Activated CD4-positive, CD25-positive, alpha-beta regulatory T cell treated with anti-CD3 and anti-CD28 coated beads, Interleukin-2, amount 50 U/mL, for 72 hours (primary cell): ENCODE data around the gene TTC7B.

Experiments used
- DNase-seq: peaks from one replicate; pipeline ENCODE4 v3.0.0; 2021

TTC7B gene

GRCh38 chr14:90571149-90571947 lies 244.9 kb downstream of the TTC7B start:
- DNase-seq = no peak

- DNase-seq = no peak
Measured at GRCh38 chr14:90570461-90570860, 245.8 kb downstream of the TTC7B start.

- no peak for DNase-seq
Measured at GRCh38 chr14:90569606-90570387, 246.4 kb downstream of the TTC7B start.

GRCh38 chr14:90569201-90569600 lies 247.0 kb downstream of the TTC7B start:
- no peak for DNase-seq

- no peak for DNase-seq
Measured at GRCh38 chr14:90568405-90568804, 247.8 kb downstream of the TTC7B start.

- no peak for DNase-seq
Measured at GRCh38 chr14:90567991-90568390, 248.2 kb downstream of the TTC7B start.

GRCh38 chr14:90567191-90567590 lies 249.0 kb downstream of the TTC7B start:
- no peak for DNase-seq

GRCh38 chr14:90566481-90566880 lies 249.7 kb downstream of the TTC7B start:
- no peak for DNase-seq

- no peak for DNase-seq
Measured at GRCh38 chr14:90564496-90564895, 251.7 kb downstream of the TTC7B start.

- no peak for DNase-seq
Measured at GRCh38 chr14:90562652-90563051, 253.6 kb downstream of the TTC7B start.

GRCh38 chr14:90561920-90562319 lies 254.3 kb downstream of the TTC7B start:
- DNase-seq = no peak

- no peak for DNase-seq
Measured at GRCh38 chr14:90560991-90561390, 255.2 kb downstream of the TTC7B start.

GRCh38 chr14:90560558-90560957 lies 255.7 kb downstream of the TTC7B start:
- no peak for DNase-seq

- no peak for DNase-seq
Measured at GRCh38 chr14:90559811-90560492, 256.3 kb downstream of the TTC7B start.

GRCh38 chr14:90558983-90559590 lies 257.1 kb downstream of the TTC7B start:
- no peak for DNase-seq

GRCh38 chr14:90558041-90558982 lies 257.9 kb downstream of the TTC7B start:
- DNase-seq = no peak

- no peak for DNase-seq
Measured at GRCh38 chr14:90557516-90557915, 258.7 kb downstream of the TTC7B start.

- no peak for DNase-seq
Measured at GRCh38 chr14:90556666-90557450, 259.4 kb downstream of the TTC7B start.

GRCh38 chr14:90556012-90556477 lies 260.2 kb downstream of the TTC7B start:
- no peak for DNase-seq

GRCh38 chr14:90555126-90556011 lies 260.9 kb downstream of the TTC7B start:
- DNase-seq = no peak
